HUES64 (cell line): ENCODE results near the gene CALD1.

Source experiments
- H3K27ac ChIP-seq: 2 replicates; pipeline ENCODE4 v1.7.0; 2013; ENCODE audit warnings: low read depth, low read length, inconsistent platforms
- H3K27me3 ChIP-seq: 2 replicates; pipeline ENCODE4 v1.6.1; 2013; ENCODE audit warnings: mild to moderate bottlenecking, low read length; ENCODE audit not compliant: insufficient read depth
- H3K36me3 ChIP-seq: 2 replicates; pipeline ENCODE4 v1.6.1; 2013; ENCODE audit warnings: mild to moderate bottlenecking, low read length; ENCODE audit not compliant: insufficient read depth
- H3K4me1 ChIP-seq: 2 replicates; pipeline ENCODE4 v1.6.1; 2013; ENCODE audit warnings: mild to moderate bottlenecking, low read length, moderate library complexity; ENCODE audit not compliant: insufficient read depth
- H3K4me3 ChIP-seq: 2 replicates; pipeline ENCODE4 v1.5.1; 2013; ENCODE audit warnings: mild to moderate bottlenecking, low read length, moderate library complexity
- H3K9ac ChIP-seq: 2 replicates; pipeline ENCODE4 v1.6.1; 2013; ENCODE audit warnings: mild to moderate bottlenecking, low read depth, low read length
- H3K9me3 ChIP-seq: 2 replicates; pipeline ENCODE4 v1.6.1; 2013; ENCODE audit warnings: low read depth, low read length; ENCODE audit not compliant: insufficient read depth
- WGBS: fragments of 150-250, 120-280 bp; methylation state at CpG from one replicate; pipeline ENCODE4 v1.1.7; 2013; ENCODE audit warnings: missing lambda C conversion rate; 5-methylcytosine and 5-hydroxymethylcytosine counted together

Gene CALD1

GRCh38 chr7:134764365-134764764, 15.1 kb upstream of the CALD1 start:
- Histone ChIP-seq H3K27me3 (no peaks in the 10 kb centered on the region), H3K4me1 (no peaks in the 10 kb centered on the region), H3K4me3 (no peak overlapping the region), H3K36me3 (no peaks in the 10 kb centered on the region), H3K9me3 (no peaks in the 10 kb centered on the region), H3K9ac (no peak overlapping the region), H3K27ac (no peak overlapping the region)
- WGBS = 90% methylated on average over 1 of the region's 1 CpG

- Histone ChIP-seq H3K9ac (no peak overlapping the region), H3K9me3 (no peaks in the 10 kb centered on the region), H3K4me1 (no peaks in the 10 kb centered on the region), H3K36me3 (no peaks in the 10 kb centered on the region), H3K4me3 (no peak overlapping the region), H3K27me3 (no peaks in the 10 kb centered on the region), H3K27ac (no peak overlapping the region)
- 86% methylated on average over 12 of the region's 15 CpGs for WGBS
These were observed 12.5 kb upstream of the CALD1 start for GRCh38 chr7:134766779-134767519.

GRCh38 chr7:134767520-134768168, 11.8 kb upstream of the CALD1 start:
- H3K36me3 ChIP-seq = no peaks in the 10 kb centered on the region
- no peak overlapping the region for H3K4me3 ChIP-seq
- no peaks in the 10 kb centered on the region for H3K4me1 ChIP-seq
- no peaks in the 10 kb centered on the region for H3K9me3 ChIP-seq
- H3K27ac ChIP-seq = no peak overlapping the region
- H3K9ac ChIP-seq = no peak overlapping the region
- no peaks in the 10 kb centered on the region for H3K27me3 ChIP-seq
- WGBS = 93% methylated on average over 5 of the region's 5 CpGs

GRCh38 chr7:134768243-134768642, 11.2 kb upstream of the CALD1 start:
- no peaks in the 10 kb centered on the region for H3K9me3 ChIP-seq
- no peak overlapping the region for H3K27ac ChIP-seq
- no peaks in the 10 kb centered on the region for H3K27me3 ChIP-seq
- H3K36me3 ChIP-seq = no peaks in the 10 kb centered on the region
- no peak overlapping the region for H3K9ac ChIP-seq
- no peak overlapping the region for H3K4me3 ChIP-seq
- no peaks in the 10 kb centered on the region for H3K4me1 ChIP-seq
- 96% methylated on average over 4 of the region's 4 CpGs for WGBS

- Histone ChIP-seq H3K9me3 (no peaks in the 10 kb centered on the region), H3K9ac (no peak overlapping the region), H3K36me3 (no peaks in the 10 kb centered on the region), H3K27me3 (no peaks in the 10 kb centered on the region), H3K27ac (no peak overlapping the region), H3K4me3 (no peak overlapping the region), H3K4me1 (no peaks in the 10 kb centered on the region)
- 84% methylated on average over 5 of the region's 6 CpGs for WGBS
These were observed 8.8 kb upstream of the CALD1 start for GRCh38 chr7:134770676-134771075.

- 94% methylated on average over 3 of the region's 3 CpGs for WGBS
- Histone ChIP-seq H3K9me3 (no peaks in the 10 kb centered on the region), H3K27me3 (no peaks in the 10 kb centered on the region), H3K4me1 (no peaks in the 10 kb centered on the region), H3K36me3 (no peaks in the 10 kb centered on the region), H3K9ac (no peak overlapping the region), H3K27ac (no peak overlapping the region), H3K4me3 (no peak overlapping the region)
These were observed 8.3 kb upstream of the CALD1 start for GRCh38 chr7:134771111-134771510.

- no peak overlapping the region for H3K27ac ChIP-seq
- H3K4me1 ChIP-seq = no peaks in the 10 kb centered on the region
- H3K9ac ChIP-seq = no peak overlapping the region
- no peak overlapping the region for H3K4me3 ChIP-seq
- no peaks in the 10 kb centered on the region for H3K27me3 ChIP-seq
- H3K9me3 ChIP-seq = no peaks in the 10 kb centered on the region
- 83% methylated on average over 2 of the region's 2 CpGs for WGBS
- no peaks in the 10 kb centered on the region for H3K36me3 ChIP-seq
These were observed 7.5 kb upstream of the CALD1 start for GRCh38 chr7:134771889-134772288.

- Histone ChIP-seq H3K27ac (no peak overlapping the region), H3K4me3 (no peak overlapping the region), H3K4me1 (peaks cover 4% of the 10 kb centered on the region; the same call in 1 of the 2 replicates), H3K9me3 (no peaks in the 10 kb centered on the region), H3K9ac (no peak overlapping the region), H3K27me3 (no peaks in the 10 kb centered on the region), H3K36me3 (no peaks in the 10 kb centered on the region)
- 93% methylated on average over 2 of the region's 3 CpGs for WGBS
These were observed 7.0 kb upstream of the CALD1 start for GRCh38 chr7:134772401-134772800.

- no peak overlapping the region for H3K4me3 ChIP-seq
- H3K36me3 ChIP-seq = no peaks in the 10 kb centered on the region
- 88% methylated on average over 4 of the region's 4 CpGs for WGBS
- no peaks in the 10 kb centered on the region for H3K27me3 ChIP-seq
- no peaks in the 10 kb centered on the region for H3K9me3 ChIP-seq
- peaks cover 11% of the 10 kb centered on the region for H3K4me1 ChIP-seq
- no peak overlapping the region for H3K9ac ChIP-seq
- no peak overlapping the region for H3K27ac ChIP-seq
These were observed 6.3 kb upstream of the CALD1 start for GRCh38 chr7:134773164-134773563.

GRCh38 chr7:134774119-134774518, 5.3 kb upstream of the CALD1 start:
- Histone ChIP-seq H3K36me3 (no peaks in the 10 kb centered on the region), H3K9me3 (no peaks in the 10 kb centered on the region), H3K27ac (no peak overlapping the region), H3K27me3 (no peaks in the 10 kb centered on the region), H3K9ac (no peak overlapping the region), H3K4me3 (no peak overlapping the region), H3K4me1 (peaks cover 21% of the 10 kb centered on the region)
- 93% methylated on average over 3 of the region's 3 CpGs for WGBS

- H3K36me3 ChIP-seq = peaks cover 1% of the 10 kb centered on the region; the same call in 1 of the 2 replicates
- peak overlapping the region; percentile 29 for H3K27ac ChIP-seq
- no peaks in the 10 kb centered on the region for H3K9me3 ChIP-seq
- H3K9ac ChIP-seq = no peak overlapping the region
- 87% methylated on average over 3 of the region's 3 CpGs for WGBS
- no peaks in the 10 kb centered on the region for H3K27me3 ChIP-seq
- H3K4me1 ChIP-seq = peaks cover 39% of the 10 kb centered on the region
- H3K4me3 ChIP-seq = no peak overlapping the region
These were observed 2.0 kb upstream of the CALD1 start for GRCh38 chr7:134777470-134777869.
